SK-N-SH (cell line): ENCODE measurements around the gene ANKRD44.

ENCODE experiments used
- CHD2 ChIP-seq: fragments of 150-350 bp; IDR thresholded peaks from 2 replicates; pipeline ENCODE4 v1.6.1; 2018; ENCODE audit warnings: low read length; ENCODE audit not compliant: partially characterized antibody
- CTCF ChIP-seq: fragments of 200-600 bp; sonication (generic); IDR thresholded peaks from 2 replicates; pipeline ENCODE4 v1.6.1; 2017; ENCODE audit warnings: antibody characterized with exemption, mild to moderate bottlenecking, moderate library complexity
- EP300 ChIP-seq, 2 experiments: IDR thresholded peaks; 2 replicates each; pipeline versions ENCODE4 v1.4.0 to v1.6.1; 2012; ENCODE audit warnings: borderline replicate concordance in 1 of 2, low read depth in 1 of 2, low read length in 1 of 2
- GABPA ChIP-seq: IDR thresholded peaks from 2 replicates; pipeline ENCODE4 v1.4.0; 2012; ENCODE audit warnings: low read depth, mild to moderate bottlenecking
- MEF2A ChIP-seq: IDR thresholded peaks from 2 replicates; pipeline ENCODE4 v1.4.0; 2012; ENCODE audit warnings: low read depth, borderline replicate concordance
- POLR2AphosphoS5 ChIP-seq: IDR thresholded peaks from 2 replicates; pipeline ENCODE4 v1.6.1; 2012; ENCODE audit warnings: low read depth, low read length
- RAD21 ChIP-seq: IDR thresholded peaks from 2 replicates; pipeline ENCODE4 v1.6.1; 2012; ENCODE audit warnings: mild to moderate bottlenecking, low read length
- RCOR1 ChIP-seq: fragments of 150-350 bp; IDR thresholded peaks from 2 replicates; pipeline ENCODE4 v1.6.1; 2017; ENCODE audit warnings: antibody characterized with exemption, low read length
- TCF12 ChIP-seq: IDR thresholded peaks from 2 replicates; pipeline ENCODE4 v1.4.0; 2012
- YY1 ChIP-seq: IDR thresholded peaks from 2 replicates; pipeline ENCODE4 v1.4.0; 2012; ENCODE audit warnings: low read depth, mild to moderate bottlenecking
- ZBTB33 ChIP-seq: IDR thresholded peaks from 2 replicates; pipeline ENCODE4 v1.4.0; 2012; ENCODE audit warnings: low read depth, borderline replicate concordance

GRCh38 chr2:196963043-196963442, 347.5 kb downstream of the ANKRD44 start:
- no peak for TF ChIP-seq YY1
- no peak for TF ChIP-seq TCF12
- TF ChIP-seq CTCF: no peak
- no peak for TF ChIP-seq POLR2AphosphoS5
- TF ChIP-seq EP300 (IDR thresholded peaks at IDR 0.05; ENCODE audit: borderline replicate concordance in 1 of 2, low read depth in 1 of 2, low read length in 1 of 2): no peak
- TF ChIP-seq CHD2: no peak
- no peak for TF ChIP-seq RAD21
- TF ChIP-seq RCOR1: no peak
- no peak for TF ChIP-seq ZBTB33
- no peak for TF ChIP-seq GABPA
- TF ChIP-seq MEF2A: no peak
